ELF-1 (cell line): ENCODE data around the gene PARS2.
A peak's percentile ranks its signal among the peaks of the same experiment; 100 is the strongest.

Source experiments
- DNase-seq: peaks from one replicate; pipeline ENCODE4 v3.0.0-alpha.2; 2016; ENCODE audit warnings: low read depth, low spot score

PARS2 gene

GRCh38 chr1:54764133-54764921, at the start of gene PARS2:
Gene PARS2 (minus strand): TSS chr1:54764523. CDS start chr1:54759161, 5,362 bp downstream.
- DNase-seq, result peak; percentile 100

GRCh38 chr1:54814126-54814498, 49.8 kb upstream of the PARS2 start:
- DNase-seq, result no peak

- DNase-seq, result peak; percentile 36
Observed at GRCh38 chr1:54813485-54814125, 49.3 kb upstream of the PARS2 start.

- DNase-seq, result no peak
Observed at GRCh38 chr1:54812801-54813484, 48.6 kb upstream of the PARS2 start.

GRCh38 chr1:54811739-54812655, 47.7 kb upstream of the PARS2 start:
- DNase-seq, result no peak

GRCh38 chr1:54811066-54811465, 46.7 kb upstream of the PARS2 start:
- DNase-seq, result no peak

- DNase-seq, result peak; percentile 78
Observed at GRCh38 chr1:54810153-54810942, 46.0 kb upstream of the PARS2 start.

GRCh38 chr1:54809496-54810074, 45.3 kb upstream of the PARS2 start:
- no peak for DNase-seq

GRCh38 chr1:54808443-54809207, 44.3 kb upstream of the PARS2 start:
- DNase-seq, result no peak

- no peak for DNase-seq
Observed at GRCh38 chr1:54807756-54808155, 43.4 kb upstream of the PARS2 start.

GRCh38 chr1:54806931-54807611, 42.7 kb upstream of the PARS2 start:
- DNase-seq, result no peak

- DNase-seq, result no peak
Observed at GRCh38 chr1:54805981-54806381, 41.7 kb upstream of the PARS2 start.

- DNase-seq, result no peak
Observed at GRCh38 chr1:54805466-54805865, 41.1 kb upstream of the PARS2 start.

- DNase-seq, result no peak
Observed at GRCh38 chr1:54804471-54805132, 40.3 kb upstream of the PARS2 start.

GRCh38 chr1:54803761-54804470, 39.6 kb upstream of the PARS2 start:
- DNase-seq, result no peak

- peak; percentile 63 for DNase-seq
Observed at GRCh38 chr1:54800899-54801759, 36.8 kb upstream of the PARS2 start, which contains the start of gene TTC22. Gene TTC22 (minus strand): TSS chr1:54801323. CDS start chr1:54801163, 160 bp downstream.
